ENCODE measurements around the gene RPEL1. TPM values are rescaled to one million over a fixed set of nuclear protein-coding genes. Genes with fewer than 3 reads are reported as not detected.
A peak's percentile ranks its signal among the peaks of the same experiment; 100 is the strongest.

The RPEL1 gene
- total RNA-seq, 1 experiment from 2014 or later = 0.10 TPM

GRCh38 chr10:103241262-103242011 is 4.2 kb upstream of the RPEL1 start (continued):
- TF ChIP-seq, protein P1, sequence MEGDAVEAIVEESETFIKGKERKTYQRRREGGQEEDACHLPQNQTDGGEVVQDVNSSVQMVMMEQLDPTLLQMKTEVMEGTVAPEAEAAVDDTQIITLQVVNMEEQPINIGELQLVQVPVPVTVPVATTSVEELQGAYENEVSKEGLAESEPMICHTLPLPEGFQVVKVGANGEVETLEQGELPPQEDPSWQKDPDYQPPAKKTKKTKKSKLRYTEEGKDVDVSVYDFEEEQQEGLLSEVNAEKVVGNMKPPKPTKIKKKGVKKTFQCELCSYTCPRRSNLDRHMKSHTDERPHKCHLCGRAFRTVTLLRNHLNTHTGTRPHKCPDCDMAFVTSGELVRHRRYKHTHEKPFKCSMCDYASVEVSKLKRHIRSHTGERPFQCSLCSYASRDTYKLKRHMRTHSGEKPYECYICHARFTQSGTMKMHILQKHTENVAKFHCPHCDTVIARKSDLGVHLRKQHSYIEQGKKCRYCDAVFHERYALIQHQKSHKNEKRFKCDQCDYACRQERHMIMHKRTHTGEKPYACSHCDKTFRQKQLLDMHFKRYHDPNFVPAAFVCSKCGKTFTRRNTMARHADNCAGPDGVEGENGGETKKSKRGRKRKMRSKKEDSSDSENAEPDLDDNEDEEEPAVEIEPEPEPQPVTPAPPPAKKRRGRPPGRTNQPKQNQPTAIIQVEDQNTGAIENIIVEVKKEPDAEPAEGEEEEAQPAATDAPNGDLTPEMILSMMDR (IDR thresholded peaks at IDR 0.05 in 2 of 3, conservative IDR thresholded peaks at IDR 0.05 in 1 of 3; ENCODE audit: borderline replicate concordance in 1 of 3, insufficient read depth in 1 of 3, low read depth in 2 of 3, low read length in 2 of 3) = no peak

- no TSS peak for BruUV-seq (replicated peaks)
- peak; percentile 82 for DNase-seq (ENCODE audit: low read depth, low spot score)
- peak overlapping the region; percentile 63 for H2AFZ ChIP-seq (ENCODE audit: low read depth, low read length, poor library complexity, severe bottlenecking)
- no peak for TF ChIP-seq MAX (IDR thresholded peaks at IDR 0.05)
- no peak for TF ChIP-seq SRF (IDR thresholded peaks at IDR 0.05; ENCODE audit: low read depth)
- TF ChIP-seq, protein P1 (IDR thresholded peaks at IDR 0.05 in 2 of 3, conservative IDR thresholded peaks at IDR 0.05 in 1 of 3; ENCODE audit: borderline replicate concordance in 1 of 3, insufficient read depth in 1 of 3, low read depth in 2 of 3, low read length in 2 of 3) = peak in 2 of 3 experiments; percentile 95 to 99; a peak in 4 of 6 replicates
- peak; percentile 70 for TF ChIP-seq YY1 (IDR thresholded peaks at IDR 0.05; ENCODE audit: extremely low read depth, insufficient replicate concordance, low read depth, low read length)
- TF ChIP-seq POLR2AphosphoS5 (IDR thresholded peaks at IDR 0.05; ENCODE audit: low read depth, low read length) = no peak
- no peak for TF ChIP-seq RAD21 (IDR thresholded peaks at IDR 0.05; ENCODE audit: low read depth)
- TF ChIP-seq REST (IDR thresholded peaks at IDR 0.05; ENCODE audit: low read depth) = no peak
- TF ChIP-seq, protein P2, sequence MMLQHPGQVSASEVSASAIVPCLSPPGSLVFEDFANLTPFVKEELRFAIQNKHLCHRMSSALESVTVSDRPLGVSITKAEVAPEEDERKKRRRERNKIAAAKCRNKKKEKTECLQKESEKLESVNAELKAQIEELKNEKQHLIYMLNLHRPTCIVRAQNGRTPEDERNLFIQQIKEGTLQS (IDR thresholded peaks at IDR 0.05) = no peak
Measured at GRCh38 chr10:103244666-103245271, 918 bp upstream of the RPEL1 start.

More at GRCh38 chr10:103244666-103245271, 918 bp upstream of the RPEL1 start:
- Histone ChIP-seq H3K27ac (ENCODE audit: low read depth, low read length) (no peak overlapping the region), H4K20me1 (ENCODE audit: insufficient read depth) (no peaks in the 10 kb centered on the region), H3K36me3 (ENCODE audit: control insufficient read depth in 1 of 2, insufficient read depth in 2 of 2, low read length in 2 of 2) (no peaks in the 10 kb centered on the region), H3K79me2 (ENCODE audit: insufficient read depth, low read length) (no peaks in the 10 kb centered on the region), H3K4me1 (ENCODE audit: control insufficient read depth in 1 of 2, insufficient read depth in 2 of 2, low read length in 2 of 2) (peaks cover 27 to 36% of the 10 kb centered on the region in 2 experiments), H3K4me3 (replicated peaks in 1 of 2; ENCODE audit: low read depth in 1 of 2, low read length in 2 of 2) (no peak overlapping the region), H3K9ac (ENCODE audit: low read length) (no peak overlapping the region), H3K4me2 (ENCODE audit: low read length) (peak overlapping the region; percentile 19; the same call in 1 of the 2 replicates), H3K9me2 (ENCODE audit: insufficient read depth) (no peaks in the 10 kb centered on the region), H3K27me3 (ENCODE audit: insufficient read depth, low read length) (no peaks in the 10 kb centered on the region), H3K9me3 (ENCODE audit: control insufficient read depth in 1 of 2, insufficient read depth in 1 of 2, low read depth in 1 of 2, low read length in 2 of 2) (no peaks in the 10 kb centered on the region)
- POLR2A ChIA-PET = interaction anchor here (1.1 to 1.3 kb wide), 2 partner anchors 53 to 328 kb away, joined by 4 read pairs; no protein-coding TSS in a partner anchor
- intact Hi-C loops (cut with micrococcal nuclease) = loop anchor here (1.0 to 5.0 kb wide), 6 partner anchors 162 to 517 kb away; no protein-coding TSS in a partner anchor
- RAD21 ChIA-PET (ENCODE audit: low non-redundant PET in 1 of 2, low total read pairs in 2 of 2, uncharacterized antibody in 2 of 2, unreplicated experiment in 2 of 2) = interaction anchor here (0.6 to 1.7 kb wide), 13 partner anchors 12 to 410 kb away, joined by 3 to 29 read pairs (median 3); partner anchors contain the start of gene CNNM2 (in 2 of the 2)
- ATAC-seq = peak; percentile 73
- CTCF ChIA-PET = interaction anchor here (0.5 to 2.5 kb wide), 44 partner anchors 8 to 501 kb away, joined by 3 to 59 read pairs (median 4); partner anchors contain the start of genes CNNM2, CYP17A1, NT5C2 and WBP1L

All from HCT116 (cell line).